ENCODE measurements around the gene CENPI.

CENPI gene

DNA sequence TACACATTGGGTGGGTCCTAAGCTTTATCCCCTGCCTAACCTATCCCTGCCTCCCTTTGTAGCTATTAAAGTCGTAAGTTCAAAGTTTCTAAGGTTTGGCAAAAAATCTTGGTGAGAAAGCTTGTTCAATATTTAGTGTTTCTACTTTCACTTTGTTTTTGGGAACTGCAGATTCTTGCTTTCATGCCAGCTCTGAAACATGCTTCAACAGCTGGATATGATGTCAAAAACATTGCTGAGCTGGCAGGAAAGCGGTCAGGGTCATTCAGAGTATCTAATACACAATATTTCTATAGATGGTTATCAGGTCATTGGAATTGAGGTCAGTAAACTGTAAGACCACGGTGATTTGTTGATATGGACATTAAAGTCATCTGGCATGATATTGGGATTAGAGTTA, 19.7 kb downstream of the CENPI start:
- H3K27me3 ChIP-seq (replicated peaks; ENCODE audit: insufficient read depth, low read length) = no peaks in the 10 kb centered on the region
- no peaks in the 10 kb centered on the region for H3K79me2 ChIP-seq (ENCODE audit: low read length)
- H4K20me1 ChIP-seq (ENCODE audit: insufficient read depth, low read length) = no peaks in the 10 kb centered on the region
- no peaks in the 10 kb centered on the region for H3F3A ChIP-seq (ENCODE audit: insufficient read depth, low read length)
- H3K9me2 ChIP-seq (replicated peaks; ENCODE audit: insufficient read depth, low read length) = no peaks in the 10 kb centered on the region
- DNase-seq = no peak
- no peak overlapping the region for H3K4me3 ChIP-seq (ENCODE audit: low read length)
- H3K9me3 ChIP-seq (replicated peaks; ENCODE audit: insufficient read depth, low read length) = no peaks in the 10 kb centered on the region
- no peak overlapping the region for H3K9ac ChIP-seq (ENCODE audit: low read length)
- no peak for TF ChIP-seq EZH2phosphoT487 (IDR thresholded peaks at IDR 0.05; ENCODE audit: low read length)
- TF ChIP-seq, protein P1, sequence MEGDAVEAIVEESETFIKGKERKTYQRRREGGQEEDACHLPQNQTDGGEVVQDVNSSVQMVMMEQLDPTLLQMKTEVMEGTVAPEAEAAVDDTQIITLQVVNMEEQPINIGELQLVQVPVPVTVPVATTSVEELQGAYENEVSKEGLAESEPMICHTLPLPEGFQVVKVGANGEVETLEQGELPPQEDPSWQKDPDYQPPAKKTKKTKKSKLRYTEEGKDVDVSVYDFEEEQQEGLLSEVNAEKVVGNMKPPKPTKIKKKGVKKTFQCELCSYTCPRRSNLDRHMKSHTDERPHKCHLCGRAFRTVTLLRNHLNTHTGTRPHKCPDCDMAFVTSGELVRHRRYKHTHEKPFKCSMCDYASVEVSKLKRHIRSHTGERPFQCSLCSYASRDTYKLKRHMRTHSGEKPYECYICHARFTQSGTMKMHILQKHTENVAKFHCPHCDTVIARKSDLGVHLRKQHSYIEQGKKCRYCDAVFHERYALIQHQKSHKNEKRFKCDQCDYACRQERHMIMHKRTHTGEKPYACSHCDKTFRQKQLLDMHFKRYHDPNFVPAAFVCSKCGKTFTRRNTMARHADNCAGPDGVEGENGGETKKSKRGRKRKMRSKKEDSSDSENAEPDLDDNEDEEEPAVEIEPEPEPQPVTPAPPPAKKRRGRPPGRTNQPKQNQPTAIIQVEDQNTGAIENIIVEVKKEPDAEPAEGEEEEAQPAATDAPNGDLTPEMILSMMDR (IDR thresholded peaks at IDR 0.05; ENCODE audit: low read length) = no peak
- TF ChIP-seq EZH2 (optimal IDR thresholded peaks at IDR 0.05; ENCODE audit: low read depth, low read length) = no peak
- H3K27ac ChIP-seq (ENCODE audit: low read length) = no peak overlapping the region
- H3K4me2 ChIP-seq (ENCODE audit: low read depth, low read length) = no peak overlapping the region
- H3K4me1 ChIP-seq (ENCODE audit: low read length) = no peaks in the 10 kb centered on the region
- H2AFZ ChIP-seq (ENCODE audit: low read length) = no peak overlapping the region
- no peaks in the 10 kb centered on the region; the same call in 1 of the 2 replicates for H3K36me3 ChIP-seq (replicated peaks; ENCODE audit: insufficient read depth, low read length)

GRCh38 chrX:101136235-101136634, 38.2 kb downstream of the CENPI start:
- H3K9me2 ChIP-seq (replicated peaks; ENCODE audit: insufficient read depth, low read length) = no peaks in the 10 kb centered on the region
- H3K4me2 ChIP-seq (ENCODE audit: low read depth, low read length) = no peak overlapping the region
- H3K36me3 ChIP-seq (replicated peaks; ENCODE audit: insufficient read depth, low read length) = 0 out of 2 replicates have a peak, but pooled peaks cover 2% of the 10 kb centered on the region
- H4K20me1 ChIP-seq (ENCODE audit: insufficient read depth, low read length) = 0 out of 2 replicates have a peak, but pooled peaks cover 3% of the 10 kb centered on the region
- no peaks in the 10 kb centered on the region for H3K79me2 ChIP-seq (ENCODE audit: low read length)
- no peak for DNase-seq
- no peak overlapping the region for H2AFZ ChIP-seq (ENCODE audit: low read length)
- no peak overlapping the region for H3K4me3 ChIP-seq (ENCODE audit: low read length)
- no peaks in the 10 kb centered on the region for H3F3A ChIP-seq (ENCODE audit: insufficient read depth, low read length)
- no peak overlapping the region for H3K9ac ChIP-seq (ENCODE audit: low read length)
- H3K27me3 ChIP-seq (replicated peaks; ENCODE audit: insufficient read depth, low read length) = no peaks in the 10 kb centered on the region
- no peaks in the 10 kb centered on the region for H3K9me3 ChIP-seq (replicated peaks; ENCODE audit: insufficient read depth, low read length)
- no peak for TF ChIP-seq EZH2phosphoT487 (IDR thresholded peaks at IDR 0.05; ENCODE audit: low read length)
- no peak for TF ChIP-seq EZH2 (optimal IDR thresholded peaks at IDR 0.05; ENCODE audit: low read depth, low read length)
- TF ChIP-seq, protein P1 (IDR thresholded peaks at IDR 0.05; ENCODE audit: low read length) = no peak
- H3K27ac ChIP-seq (ENCODE audit: low read length) = no peak overlapping the region
- H3K4me1 ChIP-seq (ENCODE audit: low read length) = no peaks in the 10 kb centered on the region
